Non-pigmented ciliary epithelial cell (primary cell): ENCODE results near the gene UBE4A.

Experiments used
- DNase-seq: peaks from one replicate; pipeline ENCODE4 v3.0.0-alpha.2; 2010; ENCODE audit warnings: low read depth

The UBE4A gene

GRCh38 chr11:118342503-118343161, 16.8 kb upstream of the UBE4A start, which contains the start of gene CD3D:
Gene CD3D, minus strand, starts transcription at chr11:118342705. Its CDS starts 98 bp downstream, at chr11:118342607.
- DNase-seq = no peak

- DNase-seq = no peak
Measured at GRCh38 chr11:118343248-118343647, 16.2 kb upstream of the UBE4A start.

- DNase-seq = no peak
Measured at GRCh38 chr11:118343981-118344515, 15.4 kb upstream of the UBE4A start, which contains the start of gene CD3G. Gene CD3G, plus strand, starts transcription at chr11:118344344. Its CDS starts 80 bp downstream, at chr11:118344424.

GRCh38 chr11:118349475-118349874, 9.9 kb upstream of the UBE4A start:
- DNase-seq = no peak

- no peak for DNase-seq
Measured at GRCh38 chr11:118353084-118353710, 6.2 kb upstream of the UBE4A start.

- no peak for DNase-seq
Measured at GRCh38 chr11:118358071-118358470, 1.3 kb upstream of the UBE4A start.

- no peak for DNase-seq
Measured at GRCh38 chr11:118364956-118365615, 5.7 kb downstream of the UBE4A start.

- DNase-seq = no peak
Measured at GRCh38 chr11:118366287-118366686, 6.9 kb downstream of the UBE4A start.

- no peak for DNase-seq
Measured at GRCh38 chr11:118370774-118371173, 11.4 kb downstream of the UBE4A start.

GRCh38 chr11:118373263-118373662, 13.9 kb downstream of the UBE4A start:
- DNase-seq = no peak

GRCh38 chr11:118373871-118374270, 14.5 kb downstream of the UBE4A start:
- no peak for DNase-seq

- DNase-seq = no peak
Measured at GRCh38 chr11:118374729-118375128, 15.3 kb downstream of the UBE4A start.

GRCh38 chr11:118375978-118376377, 16.6 kb downstream of the UBE4A start:
- DNase-seq = no peak

GRCh38 chr11:118379497-118379896, 20.1 kb downstream of the UBE4A start:
- DNase-seq = no peak

GRCh38 chr11:118380571-118380970, 21.2 kb downstream of the UBE4A start:
- no peak for DNase-seq

- no peak for DNase-seq
Measured at GRCh38 chr11:118382954-118383353, 23.6 kb downstream of the UBE4A start.

GRCh38 chr11:118383657-118384056, 24.3 kb downstream of the UBE4A start:
- no peak for DNase-seq

- DNase-seq = no peak
Measured at GRCh38 chr11:118396097-118396501, 36.7 kb downstream of the UBE4A start.

GRCh38 chr11:118397448-118397847, 38.0 kb downstream of the UBE4A start:
- DNase-seq = no peak

GRCh38 chr11:118398791-118399559, 39.6 kb downstream of the UBE4A start:
- no peak for DNase-seq

GRCh38 chr11:118401151-118401879, 41.9 kb downstream of the UBE4A start, which contains the start of gene ATP5MG:
Gene ATP5MG, plus strand, starts transcription at chr11:118401606. Its CDS starts 60 bp downstream, at chr11:118401666.
- DNase-seq = peak; percentile 54
